GM12864 (cell line): ENCODE results near the gene PSMC3.

ENCODE experiments used
- DNase-seq: peaks from one replicate; pipeline ENCODE4 v3.0.0-alpha.2; 2011; ENCODE audit warnings: low read depth
- H3K4me3 ChIP-seq: 2 replicates; pipeline ENCODE4 v1.5.1; 2011; ENCODE audit warnings: mild to moderate bottlenecking, low read depth, low read length, control low read depth
- TF ChIP-seq, protein P1 (sequence below): IDR thresholded peaks from 2 replicates; pipeline ENCODE4 v1.5.1; 2011; ENCODE audit warnings: low read depth, mild to moderate bottlenecking, moderate library complexity, low read length, control low read depth, inconsistent platforms; ENCODE audit errors: missing control alignments

Gene PSMC3

DNA sequence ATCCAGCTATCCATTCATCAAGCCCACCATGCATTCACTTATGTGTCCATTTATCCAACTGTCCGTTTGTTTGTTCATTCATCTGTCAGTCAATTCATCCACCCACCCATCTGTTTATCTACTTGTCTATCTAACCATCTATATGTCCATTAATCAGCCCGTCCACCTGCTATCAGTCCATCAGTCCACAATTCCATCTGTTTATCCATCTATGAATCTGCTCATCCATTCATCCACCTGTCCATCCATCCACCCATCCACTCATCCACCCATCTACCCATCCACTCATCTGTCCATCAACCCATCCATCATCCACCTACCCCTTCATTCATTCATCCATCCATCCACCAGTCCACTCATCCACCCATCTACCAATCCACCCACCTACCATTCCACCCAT is 46.9 kb downstream of the PSMC3 start:
- DNase-seq = no peak
- no peak overlapping the region for H3K4me3 ChIP-seq
- TF ChIP-seq, protein P1, sequence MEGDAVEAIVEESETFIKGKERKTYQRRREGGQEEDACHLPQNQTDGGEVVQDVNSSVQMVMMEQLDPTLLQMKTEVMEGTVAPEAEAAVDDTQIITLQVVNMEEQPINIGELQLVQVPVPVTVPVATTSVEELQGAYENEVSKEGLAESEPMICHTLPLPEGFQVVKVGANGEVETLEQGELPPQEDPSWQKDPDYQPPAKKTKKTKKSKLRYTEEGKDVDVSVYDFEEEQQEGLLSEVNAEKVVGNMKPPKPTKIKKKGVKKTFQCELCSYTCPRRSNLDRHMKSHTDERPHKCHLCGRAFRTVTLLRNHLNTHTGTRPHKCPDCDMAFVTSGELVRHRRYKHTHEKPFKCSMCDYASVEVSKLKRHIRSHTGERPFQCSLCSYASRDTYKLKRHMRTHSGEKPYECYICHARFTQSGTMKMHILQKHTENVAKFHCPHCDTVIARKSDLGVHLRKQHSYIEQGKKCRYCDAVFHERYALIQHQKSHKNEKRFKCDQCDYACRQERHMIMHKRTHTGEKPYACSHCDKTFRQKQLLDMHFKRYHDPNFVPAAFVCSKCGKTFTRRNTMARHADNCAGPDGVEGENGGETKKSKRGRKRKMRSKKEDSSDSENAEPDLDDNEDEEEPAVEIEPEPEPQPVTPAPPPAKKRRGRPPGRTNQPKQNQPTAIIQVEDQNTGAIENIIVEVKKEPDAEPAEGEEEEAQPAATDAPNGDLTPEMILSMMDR = no peak

DNA sequence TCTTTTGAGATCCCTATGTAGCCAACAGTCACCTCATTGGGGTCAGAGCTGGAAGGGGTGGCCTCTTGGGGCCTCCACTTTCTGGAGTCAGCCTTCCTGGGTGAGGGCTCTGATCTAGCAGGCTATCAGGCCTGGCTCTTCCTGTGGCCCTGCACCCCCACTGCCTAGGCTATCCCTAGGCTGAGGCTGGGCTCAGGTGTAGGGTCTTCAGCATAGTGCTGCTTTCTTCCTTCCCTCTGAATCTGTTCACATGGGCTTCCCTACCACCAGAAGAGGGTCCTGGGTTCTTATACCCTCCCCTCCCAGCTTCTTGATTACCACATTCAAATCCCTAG is 47.4 kb downstream of the PSMC3 start:
- TF ChIP-seq, protein P1 = no peak
- DNase-seq = no peak
- peak overlapping the region; percentile 82 for H3K4me3 ChIP-seq

DNA sequence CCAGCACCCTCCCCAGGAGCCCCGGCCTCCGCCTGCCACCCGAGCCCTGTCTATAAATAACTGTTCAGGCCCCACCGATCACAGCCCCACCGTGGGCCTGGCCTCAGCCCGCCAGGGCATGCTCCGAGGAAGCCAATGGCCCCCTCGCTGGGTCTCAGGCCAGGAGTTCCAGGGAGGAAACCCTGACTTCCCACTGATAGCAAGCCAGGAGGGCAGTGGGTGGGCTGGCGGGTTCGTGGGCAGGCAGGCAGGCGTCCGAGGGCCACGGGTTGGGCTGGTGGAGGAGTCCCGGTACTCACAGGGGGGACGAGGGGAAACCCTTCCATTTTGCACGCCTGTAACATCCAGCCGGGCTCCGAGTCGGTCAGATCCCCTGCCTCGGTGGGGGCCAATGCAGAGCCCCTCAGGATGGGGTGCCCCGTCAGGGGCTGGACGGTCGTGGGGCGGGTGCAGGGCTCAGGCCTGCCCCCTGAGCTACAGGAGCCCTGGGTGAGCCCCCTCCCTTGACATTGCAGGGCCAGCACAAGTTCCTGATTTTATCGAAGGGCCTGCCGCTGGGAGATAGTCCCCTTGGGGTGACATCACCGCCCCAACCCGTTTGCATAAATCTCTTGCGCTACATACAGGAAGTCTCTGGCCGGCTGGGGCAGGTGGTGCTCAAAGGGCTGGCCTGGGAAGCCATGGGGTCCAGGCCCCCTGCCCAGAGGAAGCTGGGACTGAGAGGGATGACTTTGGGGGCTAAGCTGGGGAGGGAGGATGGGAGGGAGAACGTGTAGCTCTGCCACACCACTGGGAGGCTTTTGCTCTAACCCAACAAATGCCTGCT is 48.0 kb downstream of the PSMC3 start, which contains the start of gene SPI1:
Gene SPI1 (minus strand): TSS at position 538 of the 826 bp plus-strand sequence. CDS start 194 bp downstream, at position 344.
- peak within 1 kb of the TSS; percentile 82 for H3K4me3 ChIP-seq
- peak; percentile 62 for DNase-seq
- TF ChIP-seq, protein P1 = no peak

DNA sequence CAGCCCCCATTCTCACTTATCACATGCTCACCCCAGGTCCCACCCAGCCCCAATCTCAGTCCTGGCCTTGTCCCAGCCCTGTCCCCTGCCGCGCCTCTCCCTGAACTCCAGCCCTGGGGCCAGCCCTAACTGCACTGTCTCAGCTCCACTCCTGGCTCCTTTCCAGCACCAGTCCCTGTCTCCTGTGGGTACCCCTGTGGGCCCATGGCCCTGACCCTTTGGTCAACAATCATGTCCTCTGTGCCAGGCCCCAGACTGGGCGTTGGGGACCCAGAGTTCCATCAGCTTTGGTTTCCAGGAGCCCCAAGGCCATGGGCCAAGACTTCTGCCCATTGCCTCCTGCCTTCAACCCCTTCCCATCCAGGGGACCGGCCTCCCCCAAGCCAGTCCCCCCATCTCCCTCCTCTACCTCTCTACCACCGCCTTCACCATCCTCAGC is 48.6 kb downstream of the PSMC3 start:
- H3K4me3 ChIP-seq = peak overlapping the region; percentile 82
- no peak for DNase-seq
- TF ChIP-seq, protein P1 = no peak

DNA sequence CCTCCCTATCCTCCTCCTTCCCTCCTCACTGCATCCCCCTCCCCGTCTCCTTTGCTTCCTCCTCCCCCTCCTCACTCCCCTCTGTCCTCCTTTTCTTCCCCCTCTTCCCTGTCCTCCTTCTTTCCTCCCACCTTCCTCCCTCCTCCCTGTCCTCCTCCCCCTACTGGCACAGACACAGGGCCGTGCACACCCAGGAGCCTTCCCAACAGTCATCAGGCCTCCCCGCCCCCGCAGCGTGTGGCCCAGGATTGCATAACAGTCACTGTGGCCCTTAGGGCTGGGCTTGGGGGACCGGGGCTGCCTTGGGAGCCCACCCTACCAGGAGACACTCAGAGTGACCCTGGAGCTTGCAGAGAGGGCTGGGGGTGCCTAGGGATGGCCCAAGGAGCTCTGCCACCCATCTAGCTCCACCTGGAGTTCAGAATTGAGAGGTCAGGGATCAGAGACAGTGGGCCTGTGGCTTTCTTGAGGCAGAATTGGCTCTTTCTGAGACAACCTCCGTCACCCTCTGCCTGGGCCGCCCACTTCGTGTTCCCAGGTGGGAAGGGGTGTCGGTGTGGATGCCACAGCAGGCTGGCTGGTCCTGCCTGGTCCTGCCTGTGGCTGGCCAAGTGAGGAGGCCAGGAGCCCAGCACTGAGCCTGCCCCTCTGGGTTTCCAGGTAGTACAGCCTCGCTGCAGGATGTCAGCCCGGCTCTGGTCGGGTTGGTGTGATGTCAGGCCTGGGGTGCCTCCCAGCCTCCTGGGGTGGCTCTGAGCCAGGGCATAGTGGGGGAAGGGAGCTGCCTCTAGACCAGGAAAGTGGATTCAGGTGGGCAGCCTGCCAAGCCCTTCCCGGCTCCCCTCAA is 49.5 kb downstream of the PSMC3 start:
- H3K4me3 ChIP-seq = peak overlapping the region; percentile 82
- TF ChIP-seq, protein P1 = peak; percentile 10
- no peak for DNase-seq

DNA sequence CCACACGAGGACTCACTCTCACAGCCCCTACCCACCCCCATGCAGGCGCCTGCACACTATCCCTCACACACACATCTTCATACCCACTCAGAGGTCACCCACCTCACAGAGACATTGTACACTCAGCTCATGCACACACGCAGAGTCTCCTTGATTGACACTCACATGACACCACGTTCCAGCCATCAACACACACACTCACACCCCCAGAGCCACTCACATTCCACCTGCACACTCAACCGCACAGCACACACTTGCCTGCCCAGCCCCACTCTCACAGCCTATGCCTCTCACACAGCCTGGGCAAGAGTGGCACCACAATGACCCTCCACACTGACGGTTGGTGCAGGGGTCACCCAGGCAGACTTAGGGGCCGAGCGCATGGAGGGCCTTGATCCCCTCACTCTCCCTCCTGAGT is 50.1 kb downstream of the PSMC3 start:
- TF ChIP-seq, protein P1 = no peak
- H3K4me3 ChIP-seq = peak overlapping the region; percentile 82
- DNase-seq = no peak
